OCI-LY1 (cell line): Measurements from ENCODE around the gene CILP2.
A peak's percentile ranks its signal among the peaks of the same experiment; 100 is the strongest.

Experiments used
- H2AFZ ChIP-seq: fragments of 200-600 bp; sonication (generic), shearing (Covaris generic); 2 replicates; pipeline ENCODE4 v1.6.0; 2014; ENCODE audit warnings: antibody characterized with exemption, mild to moderate bottlenecking, low read length
- H3F3A ChIP-seq: fragments of 200-600 bp; sonication (generic), shearing (Covaris generic); 2 replicates; pipeline ENCODE4 v1.6.0; 2014; ENCODE audit warnings: mild to moderate bottlenecking, antibody characterized with exemption, low read length, moderate library complexity; ENCODE audit not compliant: insufficient read depth
- H3K27ac ChIP-seq: fragments of 200-600 bp; sonication (generic); 2 replicates; pipeline ENCODE4 v1.5.1; 2014; ENCODE audit warnings: low read length, mixed run types, mild to moderate bottlenecking, low read depth; ENCODE audit not compliant: poor library complexity, severe bottlenecking
- H3K27me3 ChIP-seq: fragments of 200-600 bp; sonication (generic); 2 replicates; pipeline ENCODE4 v1.6.0; 2014; ENCODE audit warnings: antibody characterized with exemption, mild to moderate bottlenecking, low read length, moderate library complexity; ENCODE audit not compliant: insufficient read depth
- H3K36me3 ChIP-seq: fragments of 200-600 bp; sonication (generic); 2 replicates; pipeline ENCODE4 v1.6.1; 2014; ENCODE audit warnings: mild to moderate bottlenecking, antibody characterized with exemption, low read length, moderate library complexity, mixed read lengths; ENCODE audit not compliant: insufficient read depth
- H3K4me1 ChIP-seq: fragments of 200-600 bp; sonication (generic); 2 replicates; pipeline ENCODE4 v1.5.1; 2014; ENCODE audit warnings: mild to moderate bottlenecking, low read length, moderate library complexity; ENCODE audit not compliant: insufficient read depth, severe bottlenecking
- H3K4me2 ChIP-seq: fragments of 200-600 bp; sonication (generic), shearing (Covaris generic); 2 replicates; pipeline ENCODE4 v1.6.1; 2014; ENCODE audit warnings: low read length
- H3K4me3 ChIP-seq: fragments of 200-600 bp; sonication (generic); 2 replicates; pipeline ENCODE4 v1.5.1; 2014; ENCODE audit warnings: low read length, low read depth, mild to moderate bottlenecking, mixed read lengths; ENCODE audit not compliant: poor library complexity, severe bottlenecking
- H3K79me2 ChIP-seq: fragments of 200-600 bp; shearing (Covaris generic); 2 replicates; pipeline ENCODE4 v1.6.1; 2016; ENCODE audit warnings: mixed run types, low read length, mixed read lengths; ENCODE audit not compliant: insufficient read depth
- H3K9ac ChIP-seq: fragments of 200-600 bp; sonication (generic), shearing (Covaris generic); 2 replicates; pipeline ENCODE4 v1.6.1; 2014; ENCODE audit warnings: mild to moderate bottlenecking, low read length, mixed read lengths
- H3K9me2 ChIP-seq: fragments of 200-600 bp; sonication (generic), shearing (Covaris generic); 2 replicates; pipeline ENCODE4 v1.6.1; 2014; ENCODE audit warnings: low read depth, mild to moderate bottlenecking, low read length, mixed read lengths
- H3K9me3 ChIP-seq: fragments of 200-600 bp; shearing (Covaris generic); 2 replicates; pipeline ENCODE4 v1.6.1; 2014; ENCODE audit warnings: low read length, mixed read lengths
- H4K20me1 ChIP-seq: fragments of 200-600 bp; sonication (generic), shearing (Covaris generic); 2 replicates; pipeline ENCODE4 v1.6.0; 2016; ENCODE audit warnings: mild to moderate bottlenecking, low read length; ENCODE audit not compliant: insufficient read depth
- CTCF ChIP-seq: fragments of 200-600 bp; sonication (generic), shearing (Covaris generic); IDR thresholded peaks from 2 replicates; pipeline ENCODE4 v1.5.1; 2017; ENCODE audit warnings: mild to moderate bottlenecking, antibody characterized with exemption, low read length, moderate library complexity, mixed read lengths
- EZH2 ChIP-seq: fragments of 200-600 bp; sonication (generic), shearing (Covaris generic); IDR thresholded peaks from 2 replicates; pipeline ENCODE4 v1.8.0; 2017; ENCODE audit warnings: borderline replicate concordance, mixed run types, mild to moderate bottlenecking, antibody characterized with exemption, low read length, moderate library complexity, mixed read lengths

The CILP2 gene

GRCh38 chr19:19528721-19529490, 9.2 kb upstream of the CILP2 start, which contains the start of gene YJEFN3:
Gene YJEFN3 (plus strand): TSS chr19:19528911. CDS start chr19:19528933, 22 bp downstream.
- Histone ChIP-seq H3K36me3 (peaks cover 40% of the 10 kb centered on the region), H3K4me2 (no peak within 1 kb of the TSS), H3K9me2 (no peaks in the 10 kb centered on the region), H3K27me3 (no peaks in the 10 kb centered on the region), H3K79me2 (no peaks in the 10 kb centered on the region), H3K9ac (no peak within 1 kb of the TSS), H3K27ac (peak within 1 kb of the TSS; percentile 14), H3K9me3 (no peaks in the 10 kb centered on the region), H3K4me3 (no peak within 1 kb of the TSS), H3K4me1 (peaks cover 41% of the 10 kb centered on the region), H3F3A (no peaks in the 10 kb centered on the region; the same call in 1 of the 2 replicates), H4K20me1 (no peaks in the 10 kb centered on the region), H2AFZ (no peak within 1 kb of the TSS)
- no peak for TF ChIP-seq CTCF
- TF ChIP-seq EZH2: no peak

GRCh38 chr19:19529783-19530422, 8.2 kb upstream of the CILP2 start:
- no peak overlapping the region for H3K9ac ChIP-seq
- no peak overlapping the region for H3K4me3 ChIP-seq
- no peaks in the 10 kb centered on the region for H3K9me2 ChIP-seq
- H3K4me1 ChIP-seq: peaks cover 31% of the 10 kb centered on the region
- TF ChIP-seq EZH2 (no peak), CTCF (no peak)
- H4K20me1 ChIP-seq: no peaks in the 10 kb centered on the region
- H3K27me3 ChIP-seq: no peaks in the 10 kb centered on the region
- H3K27ac ChIP-seq: peak overlapping the region; percentile 14
- no peak overlapping the region for H3K4me2 ChIP-seq
- no peak overlapping the region for H2AFZ ChIP-seq
- no peaks in the 10 kb centered on the region for H3K9me3 ChIP-seq
- no peaks in the 10 kb centered on the region for H3K79me2 ChIP-seq
- H3F3A ChIP-seq: no peaks in the 10 kb centered on the region; the same call in 1 of the 2 replicates
- peaks cover 40% of the 10 kb centered on the region for H3K36me3 ChIP-seq

- Histone ChIP-seq H3F3A (no peaks in the 10 kb centered on the region; the same call in 1 of the 2 replicates), H3K9me2 (no peaks in the 10 kb centered on the region), H2AFZ (no peak overlapping the region), H3K4me3 (no peak overlapping the region), H3K4me1 (peaks cover 26% of the 10 kb centered on the region), H4K20me1 (no peaks in the 10 kb centered on the region), H3K9ac (no peak overlapping the region), H3K27ac (no peak overlapping the region), H3K79me2 (no peaks in the 10 kb centered on the region), H3K9me3 (no peaks in the 10 kb centered on the region), H3K36me3 (peaks cover 38% of the 10 kb centered on the region), H3K27me3 (no peaks in the 10 kb centered on the region), H3K4me2 (no peak overlapping the region)
- no peak for TF ChIP-seq CTCF
- TF ChIP-seq EZH2: no peak
Measured at GRCh38 chr19:19530423-19530804, 7.7 kb upstream of the CILP2 start.
